Hepatocyte (in vitro differentiated cells): ENCODE results near the gene CAPZB.

Experiments used
- EZH2 ChIP-seq: fragments of 200-600 bp; sonication (generic); IDR thresholded peaks from 2 replicates; pipeline ENCODE4 v1.6.1; 2016; ENCODE audit warnings: antibody characterized with exemption, mild to moderate bottlenecking, borderline replicate concordance
- TF ChIP-seq, protein P1 (sequence below): fragments of 200-600 bp; sonication (generic); IDR thresholded peaks from 2 replicates; pipeline ENCODE4 v1.5.1; 2016; ENCODE audit warnings: antibody characterized with exemption, mild to moderate bottlenecking; ENCODE audit not compliant: poor library complexity

DNA sequence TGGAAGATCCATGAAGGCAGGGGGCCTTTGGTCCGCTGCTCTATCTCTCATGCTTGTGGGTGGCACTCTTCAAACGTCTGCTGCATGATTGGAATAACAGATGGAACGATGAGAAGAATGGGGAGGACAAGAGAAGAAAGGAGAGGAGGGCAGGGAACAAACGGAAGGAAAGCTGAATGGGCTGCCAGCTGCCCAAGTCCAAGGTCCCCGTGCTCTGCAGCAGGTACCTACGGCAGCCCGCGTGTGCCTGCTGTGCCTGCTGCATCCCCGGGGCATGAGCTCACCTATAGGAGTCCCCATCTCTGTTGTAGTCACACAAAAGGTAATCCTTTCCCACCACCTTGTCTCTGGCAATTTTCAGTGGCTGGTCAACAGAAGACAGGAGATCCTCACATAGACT lies 100.1 kb downstream of the CAPZB start:
- TF ChIP-seq, protein P1, sequence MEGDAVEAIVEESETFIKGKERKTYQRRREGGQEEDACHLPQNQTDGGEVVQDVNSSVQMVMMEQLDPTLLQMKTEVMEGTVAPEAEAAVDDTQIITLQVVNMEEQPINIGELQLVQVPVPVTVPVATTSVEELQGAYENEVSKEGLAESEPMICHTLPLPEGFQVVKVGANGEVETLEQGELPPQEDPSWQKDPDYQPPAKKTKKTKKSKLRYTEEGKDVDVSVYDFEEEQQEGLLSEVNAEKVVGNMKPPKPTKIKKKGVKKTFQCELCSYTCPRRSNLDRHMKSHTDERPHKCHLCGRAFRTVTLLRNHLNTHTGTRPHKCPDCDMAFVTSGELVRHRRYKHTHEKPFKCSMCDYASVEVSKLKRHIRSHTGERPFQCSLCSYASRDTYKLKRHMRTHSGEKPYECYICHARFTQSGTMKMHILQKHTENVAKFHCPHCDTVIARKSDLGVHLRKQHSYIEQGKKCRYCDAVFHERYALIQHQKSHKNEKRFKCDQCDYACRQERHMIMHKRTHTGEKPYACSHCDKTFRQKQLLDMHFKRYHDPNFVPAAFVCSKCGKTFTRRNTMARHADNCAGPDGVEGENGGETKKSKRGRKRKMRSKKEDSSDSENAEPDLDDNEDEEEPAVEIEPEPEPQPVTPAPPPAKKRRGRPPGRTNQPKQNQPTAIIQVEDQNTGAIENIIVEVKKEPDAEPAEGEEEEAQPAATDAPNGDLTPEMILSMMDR, result no peak
- TF ChIP-seq EZH2, result no peak
